Nephron progenitor cell (in vitro differentiated cells): ENCODE measurements around the gene NPHS1.

Experiments
- DNase-seq: peaks from one replicate; pipeline ENCODE4 v3.0.0; 2021
- H3K27ac Mint-ChIP-seq: 2 replicates; pipeline ENCODE4 v1.8.0; 2021; ENCODE audit warnings: mild to moderate bottlenecking, moderate library complexity, mixed read lengths
- H3K27me3 Mint-ChIP-seq: 2 replicates; pipeline ENCODE4 v1.8.0; 2021; ENCODE audit warnings: mild to moderate bottlenecking, low read depth, mixed read lengths; ENCODE audit not compliant: poor library complexity
- H3K36me3 Mint-ChIP-seq: 2 replicates; pipeline ENCODE4 v1.8.0; 2021; ENCODE audit warnings: low read depth, mixed read lengths
- H3K4me1 Mint-ChIP-seq: 2 replicates; pipeline ENCODE4 v1.8.0; 2021; ENCODE audit warnings: mixed read lengths
- H3K4me3 Mint-ChIP-seq: 2 replicates; pipeline ENCODE4 v1.8.0; 2021; ENCODE audit warnings: mild to moderate bottlenecking, moderate library complexity, mixed read lengths
- H3K9me3 Mint-ChIP-seq: 2 replicates; pipeline ENCODE4 v1.8.0; 2021; ENCODE audit warnings: mild to moderate bottlenecking, moderate library complexity, mixed read lengths
- CTCF ChIP-seq: fragments of 200-600 bp; sonication (generic); IDR thresholded peaks from 2 replicates; pipeline ENCODE4 v1.5.0; 2021; ENCODE audit warnings: antibody characterized with exemption

NPHS1 gene

GRCh38 chr19:35780058-35780457 is 72.2 kb downstream of the NPHS1 start:
- no peak for DNase-seq
- Mint-ChIP-seq H3K36me3 (peaks cover 24% of the 10 kb centered on the region), H3K4me3 (no peak overlapping the region), H3K9me3 (no peaks in the 10 kb centered on the region), H3K27ac (no peak overlapping the region), H3K27me3 (peaks cover 18% of the 10 kb centered on the region), H3K4me1 (peaks cover 36% of the 10 kb centered on the region)
- no peak for TF ChIP-seq CTCF

GRCh38 chr19:35779033-35779432 is 73.3 kb downstream of the NPHS1 start:
- Mint-ChIP-seq H3K9me3 (no peaks in the 10 kb centered on the region), H3K36me3 (peaks cover 24% of the 10 kb centered on the region), H3K4me1 (peaks cover 46% of the 10 kb centered on the region), H3K4me3 (no peak overlapping the region), H3K27me3 (peaks cover 18% of the 10 kb centered on the region), H3K27ac (no peak overlapping the region)
- no peak for TF ChIP-seq CTCF
- no peak for DNase-seq

- Mint-ChIP-seq H3K4me1 (peaks cover 36% of the 10 kb centered on the region), H3K36me3 (peaks cover 19% of the 10 kb centered on the region), H3K4me3 (peak overlapping the region; percentile 89), H3K9me3 (no peaks in the 10 kb centered on the region), H3K27ac (no peak overlapping the region), H3K27me3 (peaks cover 10% of the 10 kb centered on the region)
- TF ChIP-seq CTCF, result no peak
- DNase-seq, result no peak
Measured at GRCh38 chr19:35777961-35778360, 74.3 kb downstream of the NPHS1 start.

GRCh38 chr19:35777086-35777841 is 75.0 kb downstream of the NPHS1 start:
- no peaks in the 10 kb centered on the region for H3K9me3 Mint-ChIP-seq
- DNase-seq, result no peak
- peaks cover 10% of the 10 kb centered on the region for H3K27me3 Mint-ChIP-seq
- peak overlapping the region; percentile 24 for H3K27ac Mint-ChIP-seq
- H3K4me1 Mint-ChIP-seq, result peaks cover 33% of the 10 kb centered on the region
- H3K36me3 Mint-ChIP-seq, result peaks cover 12% of the 10 kb centered on the region
- peak overlapping the region; percentile 89 for H3K4me3 Mint-ChIP-seq
- TF ChIP-seq CTCF, result no peak

GRCh38 chr19:35776102-35776788 is 76.1 kb downstream of the NPHS1 start:
- Mint-ChIP-seq H3K27ac (no peak overlapping the region), H3K36me3 (peaks cover 6% of the 10 kb centered on the region), H3K4me1 (peaks cover 33% of the 10 kb centered on the region), H3K9me3 (no peaks in the 10 kb centered on the region), H3K4me3 (peak overlapping the region; percentile 89), H3K27me3 (peaks cover 10% of the 10 kb centered on the region)
- DNase-seq, result no peak
- TF ChIP-seq CTCF, result no peak
